H1 (cell line): Measurements from ENCODE around the gene CDKL4.

ENCODE experiments used
- CREB1 ChIP-seq: IDR thresholded peaks from 2 replicates; pipeline ENCODE4 v1.6.1; 2012; ENCODE audit warnings: inconsistent platforms
- CTCF ChIP-seq, 3 experiments: IDR thresholded peaks; 1 replicate in 2 of 3; 2 replicates in 1 of 3; pipeline versions ENCODE4 v1.5.1 to v1.6.1; 2011; ENCODE audit warnings: low read length in 3 of 3, mild to moderate bottlenecking in 3 of 3, inconsistent platforms in 2 of 3, low read depth in 1 of 3, moderate library complexity in 1 of 3; ENCODE audit not compliant: insufficient read depth in 1 of 3; ENCODE audit errors: control extremely low read depth in 1 of 3

GRCh38 chr2:39246382-39246980 is 2.7 kb upstream of the CDKL4 start:
- TF ChIP-seq CTCF (IDR thresholded peaks at IDR 0.05; ENCODE audit: control extremely low read depth in 1 of 3, insufficient read depth in 1 of 3, low read depth in 1 of 3, low read length in 3 of 3) (no peak), CREB1 (no peak)
